ENCODE data around the gene FAM168B. TPM values are rescaled to one million over a fixed set of nuclear protein-coding genes. Genes with fewer than 3 reads are reported as not detected.

FAM168B gene
- total RNA-seq, 1 experiment from 2014 or later = 111 TPM

DNA sequence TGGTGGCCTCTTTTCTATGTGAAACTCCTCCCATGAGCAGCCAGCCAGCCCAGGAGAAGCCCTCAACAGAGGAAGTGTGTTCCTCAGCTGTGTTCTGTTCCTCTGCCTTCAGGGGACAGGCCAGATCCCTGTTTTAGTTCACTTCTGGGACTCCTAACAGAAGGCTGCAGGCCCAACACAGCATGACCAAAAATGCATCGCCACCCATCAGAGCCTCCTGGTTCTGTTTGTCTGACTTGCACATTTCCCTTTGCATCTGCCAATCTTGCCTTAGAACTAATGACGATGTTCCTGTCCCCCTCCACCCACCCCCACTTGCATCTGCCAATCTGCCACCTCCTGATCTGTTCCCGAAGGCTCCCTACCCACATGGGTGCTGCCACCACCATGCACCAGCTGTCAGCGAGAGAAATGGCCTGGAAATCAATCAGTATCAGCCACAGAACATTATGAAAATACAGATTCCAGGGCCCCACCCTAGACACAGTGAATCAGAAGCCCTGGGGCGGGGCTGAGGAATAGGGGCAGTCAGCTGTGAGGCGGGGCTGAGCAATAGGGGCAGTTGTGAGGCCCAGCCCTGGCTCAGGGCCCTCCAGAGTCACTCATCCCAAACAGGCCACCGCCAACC is 51.0 kb downstream of the FAM168B start:
- no TSS peak for BruUV-seq (replicated peaks)
- Mint-ChIP-seq H3K36me3 (ENCODE audit: insufficient read depth, unreplicated experiment) (peaks cover 11% of the 10 kb centered on the region), H3K27ac (ENCODE audit: unreplicated experiment) (no peak overlapping the region), H3K9me3 (ENCODE audit: low read depth, unreplicated experiment) (no peaks in the 10 kb centered on the region), H3K4me3 (ENCODE audit: low read depth, unreplicated experiment) (no peak overlapping the region), H3K4me1 (ENCODE audit: low read depth, unreplicated experiment) (no peaks in the 10 kb centered on the region), H3K27me3 (ENCODE audit: unreplicated experiment) (no peaks in the 10 kb centered on the region)
- CTCF ChIA-PET = no interaction called here
- no peak for DNase-seq
- TF ChIP-seq, protein P1, sequence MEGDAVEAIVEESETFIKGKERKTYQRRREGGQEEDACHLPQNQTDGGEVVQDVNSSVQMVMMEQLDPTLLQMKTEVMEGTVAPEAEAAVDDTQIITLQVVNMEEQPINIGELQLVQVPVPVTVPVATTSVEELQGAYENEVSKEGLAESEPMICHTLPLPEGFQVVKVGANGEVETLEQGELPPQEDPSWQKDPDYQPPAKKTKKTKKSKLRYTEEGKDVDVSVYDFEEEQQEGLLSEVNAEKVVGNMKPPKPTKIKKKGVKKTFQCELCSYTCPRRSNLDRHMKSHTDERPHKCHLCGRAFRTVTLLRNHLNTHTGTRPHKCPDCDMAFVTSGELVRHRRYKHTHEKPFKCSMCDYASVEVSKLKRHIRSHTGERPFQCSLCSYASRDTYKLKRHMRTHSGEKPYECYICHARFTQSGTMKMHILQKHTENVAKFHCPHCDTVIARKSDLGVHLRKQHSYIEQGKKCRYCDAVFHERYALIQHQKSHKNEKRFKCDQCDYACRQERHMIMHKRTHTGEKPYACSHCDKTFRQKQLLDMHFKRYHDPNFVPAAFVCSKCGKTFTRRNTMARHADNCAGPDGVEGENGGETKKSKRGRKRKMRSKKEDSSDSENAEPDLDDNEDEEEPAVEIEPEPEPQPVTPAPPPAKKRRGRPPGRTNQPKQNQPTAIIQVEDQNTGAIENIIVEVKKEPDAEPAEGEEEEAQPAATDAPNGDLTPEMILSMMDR (IDR thresholded peaks at IDR 0.05; ENCODE audit: unreplicated experiment) = no peak
- intact Hi-C loops (cut with micrococcal nuclease; ENCODE audit: unreplicated experiment) = no loop called here

DNA sequence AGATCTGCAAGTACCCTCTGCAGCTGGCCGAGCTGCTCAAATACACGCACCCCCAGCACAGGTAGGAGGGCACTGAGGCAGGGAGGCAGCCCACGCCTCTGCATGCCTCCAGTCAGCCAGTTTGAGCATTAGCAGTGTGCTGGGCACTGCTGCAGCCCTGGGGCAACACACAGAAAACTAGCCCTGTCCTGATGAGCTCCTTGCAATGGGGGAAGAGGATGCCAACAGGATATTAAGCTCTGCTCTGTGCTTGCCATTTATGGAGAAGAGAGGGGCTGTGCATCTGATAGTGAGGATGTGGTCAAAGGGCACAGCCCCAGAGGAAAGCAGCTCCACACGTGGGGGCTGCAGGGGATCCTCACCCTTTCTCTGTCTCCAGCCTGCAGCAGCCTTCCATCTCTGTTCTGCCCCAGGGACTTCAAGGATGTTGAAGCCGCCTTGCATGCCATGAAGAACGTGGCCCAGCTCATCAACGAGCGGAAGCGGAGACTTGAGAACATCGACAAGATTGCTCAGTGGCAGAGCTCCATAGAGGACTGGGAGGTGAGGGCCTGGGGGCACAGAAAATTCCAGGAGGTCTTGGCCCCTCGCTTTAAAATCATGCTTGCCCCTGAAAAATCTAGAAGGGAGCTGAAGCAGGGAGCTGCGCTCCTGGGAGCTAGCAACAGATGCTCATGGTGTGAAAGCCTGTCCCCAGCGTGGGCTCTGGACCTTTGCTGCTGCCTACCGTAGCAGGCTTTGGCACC is 51.7 kb downstream of the FAM168B start:
- Mint-ChIP-seq H3K27me3 (ENCODE audit: unreplicated experiment) (no peaks in the 10 kb centered on the region), H3K36me3 (ENCODE audit: insufficient read depth, unreplicated experiment) (peaks cover 11% of the 10 kb centered on the region), H3K9me3 (ENCODE audit: low read depth, unreplicated experiment) (no peaks in the 10 kb centered on the region), H3K4me3 (ENCODE audit: low read depth, unreplicated experiment) (no peak overlapping the region), H3K27ac (ENCODE audit: unreplicated experiment) (no peak overlapping the region), H3K4me1 (ENCODE audit: low read depth, unreplicated experiment) (no peaks in the 10 kb centered on the region)
- no TSS peak for BruUV-seq (replicated peaks)
- intact Hi-C loops (cut with micrococcal nuclease; ENCODE audit: unreplicated experiment) = no loop called here
- DNase-seq = no peak
- TF ChIP-seq, protein P1 (IDR thresholded peaks at IDR 0.05; ENCODE audit: unreplicated experiment) = no peak
- CTCF ChIA-PET = no interaction called here

DNA sequence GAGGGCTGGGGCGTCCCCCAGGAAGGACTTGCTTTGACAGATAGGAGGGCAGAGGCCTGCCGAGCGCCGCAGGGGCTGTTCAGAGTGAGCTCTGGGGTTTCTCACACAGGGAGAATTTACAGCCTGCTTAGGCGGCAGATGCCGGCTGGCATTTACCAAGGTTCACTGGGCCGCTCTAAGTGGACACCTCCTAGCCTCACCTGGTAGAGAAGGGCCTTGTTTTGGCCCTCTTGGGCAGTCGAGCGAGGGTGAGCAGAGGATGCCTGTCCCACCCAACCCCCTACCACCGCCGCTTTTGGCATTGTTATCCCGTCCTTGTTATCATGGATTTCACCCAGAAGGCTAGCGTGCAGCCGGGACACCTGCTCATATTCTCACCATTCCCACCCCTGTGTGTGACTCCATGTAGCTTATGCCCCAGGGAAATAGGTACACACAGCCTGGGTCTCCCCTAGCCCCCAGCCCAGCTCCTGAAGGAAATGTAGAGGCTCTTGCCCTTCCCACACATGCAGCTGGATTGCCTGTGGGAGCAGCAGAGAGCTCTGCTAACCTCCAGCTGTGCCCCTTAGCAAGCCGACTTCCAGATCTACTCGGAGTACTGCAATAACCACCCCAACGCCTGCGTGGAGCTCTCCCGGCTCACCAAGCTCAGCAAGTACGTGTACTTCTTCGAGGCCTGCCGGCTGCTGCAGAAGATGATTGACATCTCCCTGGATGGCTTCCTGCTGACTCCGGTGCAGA is 52.4 kb downstream of the FAM168B start:
- H3K4me1 Mint-ChIP-seq (ENCODE audit: low read depth, unreplicated experiment) = no peaks in the 10 kb centered on the region
- no peak for DNase-seq
- no peak overlapping the region for H3K27ac Mint-ChIP-seq (ENCODE audit: unreplicated experiment)
- CTCF ChIA-PET = no interaction called here
- BruUV-seq (replicated peaks) = no TSS peak
- no peaks in the 10 kb centered on the region for H3K27me3 Mint-ChIP-seq (ENCODE audit: unreplicated experiment)
- TF ChIP-seq, protein P1 (IDR thresholded peaks at IDR 0.05; ENCODE audit: unreplicated experiment) = no peak
- H3K36me3 Mint-ChIP-seq (ENCODE audit: insufficient read depth, unreplicated experiment) = peaks cover 5% of the 10 kb centered on the region
- H3K9me3 Mint-ChIP-seq (ENCODE audit: low read depth, unreplicated experiment) = no peaks in the 10 kb centered on the region
- intact Hi-C loops (cut with micrococcal nuclease; ENCODE audit: unreplicated experiment) = no loop called here
- no peak overlapping the region for H3K4me3 Mint-ChIP-seq (ENCODE audit: low read depth, unreplicated experiment)

DNA sequence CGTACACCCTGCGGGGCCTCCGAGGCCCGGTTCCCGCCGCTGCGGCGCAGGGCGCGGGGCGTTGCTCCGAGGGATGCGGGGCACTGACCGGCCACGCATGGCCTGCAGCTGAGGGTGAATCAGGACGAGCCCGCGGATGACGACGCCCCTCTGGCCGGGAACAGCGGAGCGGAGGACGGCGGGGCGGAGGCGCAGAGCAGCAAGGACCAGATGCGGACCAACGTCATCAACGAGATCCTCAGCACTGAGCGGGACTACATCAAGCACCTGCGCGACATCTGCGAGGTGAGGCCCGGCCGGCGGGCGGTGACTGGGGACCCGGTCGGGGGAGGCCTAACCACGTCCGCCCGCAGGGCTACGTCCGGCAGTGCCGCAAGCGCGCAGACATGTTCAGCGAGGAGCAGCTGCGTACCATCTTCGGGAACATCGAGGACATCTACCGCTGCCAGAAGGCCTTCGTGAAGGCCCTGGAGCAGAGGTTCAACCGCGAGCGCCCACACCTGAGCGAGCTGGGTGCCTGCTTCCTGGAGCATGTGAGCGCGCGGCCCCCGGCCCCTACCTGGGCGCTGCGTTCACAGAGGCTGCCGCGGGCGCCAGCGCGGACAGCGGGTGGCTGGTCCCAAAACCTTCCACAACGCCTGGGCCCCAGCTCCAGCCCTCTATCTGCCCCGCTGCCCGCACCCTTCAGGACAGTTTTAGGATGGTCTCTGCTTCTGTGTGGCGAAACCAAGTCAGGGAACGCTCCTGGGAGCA is 53.2 kb downstream of the FAM168B start:
- no peaks in the 10 kb centered on the region for H3K4me1 Mint-ChIP-seq (ENCODE audit: low read depth, unreplicated experiment)
- no peaks in the 10 kb centered on the region for H3K27me3 Mint-ChIP-seq (ENCODE audit: unreplicated experiment)
- BruUV-seq (replicated peaks) = no TSS peak
- peaks cover 5% of the 10 kb centered on the region for H3K36me3 Mint-ChIP-seq (ENCODE audit: insufficient read depth, unreplicated experiment)
- intact Hi-C loops (cut with micrococcal nuclease; ENCODE audit: unreplicated experiment) = no loop called here
- H3K4me3 Mint-ChIP-seq (ENCODE audit: low read depth, unreplicated experiment) = no peak overlapping the region
- no peak for DNase-seq
- no peak overlapping the region for H3K27ac Mint-ChIP-seq (ENCODE audit: unreplicated experiment)
- TF ChIP-seq, protein P1 (IDR thresholded peaks at IDR 0.05; ENCODE audit: unreplicated experiment) = no peak
- no peaks in the 10 kb centered on the region for H3K9me3 Mint-ChIP-seq (ENCODE audit: low read depth, unreplicated experiment)
- CTCF ChIA-PET = no interaction called here
